ENCODE results near the gene GTF2F1. TPM values are rescaled to one million over a fixed set of nuclear protein-coding genes. Genes with fewer than 3 reads are reported as not detected.

Gene GTF2F1
- total RNA-seq, 3 donors from 2014 or later, result 51.1 to 63.1 (median 59.1) TPM

- ATAC-seq (no peak), DNase-seq (no peak)
- Histone ChIP-seq H3K9me3 (no peaks in the 10 kb centered on the region), H3K36me3 (ENCODE audit: low read depth) (no peaks in the 10 kb centered on the region), H3K4me1 (ENCODE audit: low read depth) (no peaks in the 10 kb centered on the region), H3K4me3 (no peak overlapping the region)
- intact Hi-C loops (cut with DNase I, micrococcal nuclease), result no loop called here
- no peak for TF ChIP-seq CTCF (IDR thresholded peaks at IDR 0.05)
These were observed 58.3 kb downstream of the GTF2F1 start for GRCh38 chr19:6334490-6335285.

GRCh38 chr19:6333439-6333838 is 59.5 kb downstream of the GTF2F1 start, which contains the start of gene ACER1:
ACER1 (minus strand) TSS chr19:6333612; CDS start chr19:6333551, 61 bp downstream.
- no peaks in the 10 kb centered on the region for H3K4me1 ChIP-seq (ENCODE audit: low read depth)
- H3K9me3 ChIP-seq, result no peaks in the 10 kb centered on the region
- no peak for TF ChIP-seq CTCF (IDR thresholded peaks at IDR 0.05)
- DNase-seq (no peak), ATAC-seq (no peak)
- no peaks in the 10 kb centered on the region for H3K36me3 ChIP-seq (ENCODE audit: low read depth)
- intact Hi-C loops (cut with DNase I, micrococcal nuclease), result no loop called here
- no peak within 1 kb of the TSS for H3K4me3 ChIP-seq

Small RNA genes lying within 50 kb of the gene (microRNA-seq; reads per million reads assigned to microRNA genes)
- gene MIR3940 (7.7 reads per million, percentile 30 among the genes with 10 or more reads in this experiment), gene MIR6790 (not detected), gene MIR6885 (not detected)

Other genes with a start within 250 kb of the GTF2F1 start
- 10 to 100 TPM; 32.5 to 75.3 (median 33.7) TPM for gene MLLT1, start 113.2 kb downstream of the GTF2F1 start, total RNA-seq
- not detected for gene ACER1, start 59.6 kb downstream of the GTF2F1 start, total RNA-seq
- gene CLPP, start 31.6 kb downstream of the GTF2F1 start, total RNA-seq, result 10 to 100 TPM; 54.9 to 67.2 (median 61.1) TPM
- gene ALKBH7, start 20.4 kb downstream of the GTF2F1 start, total RNA-seq, result 100 to 1,000 TPM in 2 of 3 donors, 10 to 100 TPM in 1; 87.5 to 173 (median 110) TPM
- 1 to 10 TPM; 2.0 to 2.8 (median 2.5) TPM for gene PSPN, start 17.2 kb downstream of the GTF2F1 start, total RNA-seq
- gene KHSRP, start 31.6 kb upstream of the GTF2F1 start, total RNA-seq, result 100 to 1,000 TPM; 187 to 241 (median 236) TPM
- 1 to 10 TPM in 1 of 3 donors, under 1 TPM in 2; 0.32 to 1.4 (median 0.43) TPM for gene SLC25A41, start 40.6 kb upstream of the GTF2F1 start, total RNA-seq
- 100 to 1,000 TPM; 106 to 181 (median 116) TPM for gene SLC25A23, start 66.6 kb upstream of the GTF2F1 start, total RNA-seq
- 100 to 1,000 TPM in 1 of 3 donors, 10 to 100 TPM in 2; 49.9 to 139 (median 86.0) TPM for gene CRB3, start 71.1 kb upstream of the GTF2F1 start, total RNA-seq
- gene DENND1C, start 88.6 kb upstream of the GTF2F1 start, total RNA-seq, result 1 to 10 TPM; 3.8 to 4.7 (median 4.1) TPM
- gene TUBB4A, start 109.1 kb upstream of the GTF2F1 start, total RNA-seq, result 10 to 100 TPM in 1 of 3 donors, under 1 TPM in 2; 0.26 to 14.6 (median 0.82) TPM
- gene TNFSF9, start 137.9 kb upstream of the GTF2F1 start, total RNA-seq, result 1 to 10 TPM in 2 of 3 donors, under 1 TPM in 1; 0.58 to 1.2 (median 1.0) TPM
- 1 to 10 TPM in 1 of 3 donors, not detected in 2; 1.0 TPM for gene CD70, start 198.0 kb upstream of the GTF2F1 start, total RNA-seq

All from mucosa of descending colon (tissue), 3 donors.